ENCODE data around the gene HSP90AB1. TPM values are rescaled to one million over a fixed set of nuclear protein-coding genes. Genes with fewer than 3 reads are reported as not detected.

The HSP90AB1 gene
- polyA plus RNA-seq, 1 donor from 2014 or later, result 522 TPM

DNA sequence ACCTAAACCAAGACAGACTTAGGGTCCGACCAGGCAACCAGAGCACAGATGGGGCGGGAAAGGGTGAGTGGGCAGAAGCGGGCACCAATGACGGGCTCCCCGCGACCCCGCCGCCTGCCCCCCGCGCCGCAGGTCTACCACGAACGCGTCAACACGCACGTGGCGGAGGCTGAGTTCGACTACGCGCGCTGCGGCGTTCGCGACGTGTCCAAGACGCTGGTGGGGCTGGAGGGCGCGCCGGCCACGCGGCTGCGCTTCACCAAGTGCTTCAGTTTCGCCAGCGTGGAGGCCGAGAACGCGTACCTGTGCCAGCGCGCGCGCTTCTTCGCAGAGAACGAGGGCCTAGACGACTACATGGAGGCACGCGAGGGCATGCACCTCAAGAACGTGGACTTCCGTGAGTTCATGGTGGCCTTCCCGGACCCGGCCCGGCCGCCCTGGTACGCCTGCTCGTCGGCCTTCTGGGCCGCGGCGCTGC lies 28.4 kb downstream of the HSP90AB1 start:
- Histone ChIP-seq H2AFZ (ENCODE audit: low read depth, low read length) (no peak overlapping the region), H3K79me2 (replicated peaks; ENCODE audit: insufficient read depth, low read length) (peaks cover 17% of the 10 kb centered on the region), H3K9me3 (ENCODE audit: low read length) (no peaks in the 10 kb centered on the region), H3K27ac (ENCODE audit: low read length) (no peak overlapping the region), H3K9ac (ENCODE audit: low read length) (no peak overlapping the region), H3K4me3 (ENCODE audit: low read length) (no peak overlapping the region), H3K27me3 (ENCODE audit: insufficient read depth, low read depth, low read length) (no peaks in the 10 kb centered on the region), H3K4me2 (ENCODE audit: low read length) (no peak overlapping the region), H3K36me3 (ENCODE audit: insufficient read depth, low read length) (peaks cover 6% of the 10 kb centered on the region), H3K9me2 (ENCODE audit: insufficient read depth, low read length) (no peaks in the 10 kb centered on the region), H4K20me1 (ENCODE audit: insufficient read depth) (no peaks in the 10 kb centered on the region), H3F3A (ENCODE audit: insufficient read depth, low read length, poor library complexity, severe bottlenecking) (no peaks in the 10 kb centered on the region)
- TF ChIP-seq TAF1 (IDR thresholded peaks at IDR 0.05; ENCODE audit: low read depth) (no peak), RAD21 (conservative IDR thresholded peaks at IDR 0.05) (no peak), SMC3 (conservative IDR thresholded peaks at IDR 0.05; ENCODE audit: poor library complexity) (no peak), MXI1 (conservative IDR thresholded peaks at IDR 0.05; ENCODE audit: poor library complexity, severe bottlenecking) (no peak), POLR2AphosphoS5 (IDR thresholded peaks at IDR 0.05) (no peak), EP300 (conservative IDR thresholded peaks at IDR 0.05; ENCODE audit: poor library complexity, severe bottlenecking) (no peak), EZH2 (IDR thresholded peaks at IDR 0.05; ENCODE audit: borderline replicate concordance, insufficient read depth, low read length, poor library complexity, severe bottlenecking) (no peak)
- TF ChIP-seq, protein P1, sequence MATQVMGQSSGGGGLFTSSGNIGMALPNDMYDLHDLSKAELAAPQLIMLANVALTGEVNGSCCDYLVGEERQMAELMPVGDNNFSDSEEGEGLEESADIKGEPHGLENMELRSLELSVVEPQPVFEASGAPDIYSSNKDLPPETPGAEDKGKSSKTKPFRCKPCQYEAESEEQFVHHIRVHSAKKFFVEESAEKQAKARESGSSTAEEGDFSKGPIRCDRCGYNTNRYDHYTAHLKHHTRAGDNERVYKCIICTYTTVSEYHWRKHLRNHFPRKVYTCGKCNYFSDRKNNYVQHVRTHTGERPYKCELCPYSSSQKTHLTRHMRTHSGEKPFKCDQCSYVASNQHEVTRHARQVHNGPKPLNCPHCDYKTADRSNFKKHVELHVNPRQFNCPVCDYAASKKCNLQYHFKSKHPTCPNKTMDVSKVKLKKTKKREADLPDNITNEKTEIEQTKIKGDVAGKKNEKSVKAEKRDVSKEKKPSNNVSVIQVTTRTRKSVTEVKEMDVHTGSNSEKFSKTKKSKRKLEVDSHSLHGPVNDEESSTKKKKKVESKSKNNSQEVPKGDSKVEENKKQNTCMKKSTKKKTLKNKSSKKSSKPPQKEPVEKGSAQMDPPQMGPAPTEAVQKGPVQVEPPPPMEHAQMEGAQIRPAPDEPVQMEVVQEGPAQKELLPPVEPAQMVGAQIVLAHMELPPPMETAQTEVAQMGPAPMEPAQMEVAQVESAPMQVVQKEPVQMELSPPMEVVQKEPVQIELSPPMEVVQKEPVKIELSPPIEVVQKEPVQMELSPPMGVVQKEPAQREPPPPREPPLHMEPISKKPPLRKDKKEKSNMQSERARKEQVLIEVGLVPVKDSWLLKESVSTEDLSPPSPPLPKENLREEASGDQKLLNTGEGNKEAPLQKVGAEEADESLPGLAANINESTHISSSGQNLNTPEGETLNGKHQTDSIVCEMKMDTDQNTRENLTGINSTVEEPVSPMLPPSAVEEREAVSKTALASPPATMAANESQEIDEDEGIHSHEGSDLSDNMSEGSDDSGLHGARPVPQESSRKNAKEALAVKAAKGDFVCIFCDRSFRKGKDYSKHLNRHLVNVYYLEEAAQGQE (IDR thresholded peaks at IDR 0.05; ENCODE audit: borderline replicate concordance), result no peak
- TF ChIP-seq, protein P2, sequence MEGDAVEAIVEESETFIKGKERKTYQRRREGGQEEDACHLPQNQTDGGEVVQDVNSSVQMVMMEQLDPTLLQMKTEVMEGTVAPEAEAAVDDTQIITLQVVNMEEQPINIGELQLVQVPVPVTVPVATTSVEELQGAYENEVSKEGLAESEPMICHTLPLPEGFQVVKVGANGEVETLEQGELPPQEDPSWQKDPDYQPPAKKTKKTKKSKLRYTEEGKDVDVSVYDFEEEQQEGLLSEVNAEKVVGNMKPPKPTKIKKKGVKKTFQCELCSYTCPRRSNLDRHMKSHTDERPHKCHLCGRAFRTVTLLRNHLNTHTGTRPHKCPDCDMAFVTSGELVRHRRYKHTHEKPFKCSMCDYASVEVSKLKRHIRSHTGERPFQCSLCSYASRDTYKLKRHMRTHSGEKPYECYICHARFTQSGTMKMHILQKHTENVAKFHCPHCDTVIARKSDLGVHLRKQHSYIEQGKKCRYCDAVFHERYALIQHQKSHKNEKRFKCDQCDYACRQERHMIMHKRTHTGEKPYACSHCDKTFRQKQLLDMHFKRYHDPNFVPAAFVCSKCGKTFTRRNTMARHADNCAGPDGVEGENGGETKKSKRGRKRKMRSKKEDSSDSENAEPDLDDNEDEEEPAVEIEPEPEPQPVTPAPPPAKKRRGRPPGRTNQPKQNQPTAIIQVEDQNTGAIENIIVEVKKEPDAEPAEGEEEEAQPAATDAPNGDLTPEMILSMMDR (IDR thresholded peaks at IDR 0.05; ENCODE audit: poor library complexity, severe bottlenecking), result no peak

DNA sequence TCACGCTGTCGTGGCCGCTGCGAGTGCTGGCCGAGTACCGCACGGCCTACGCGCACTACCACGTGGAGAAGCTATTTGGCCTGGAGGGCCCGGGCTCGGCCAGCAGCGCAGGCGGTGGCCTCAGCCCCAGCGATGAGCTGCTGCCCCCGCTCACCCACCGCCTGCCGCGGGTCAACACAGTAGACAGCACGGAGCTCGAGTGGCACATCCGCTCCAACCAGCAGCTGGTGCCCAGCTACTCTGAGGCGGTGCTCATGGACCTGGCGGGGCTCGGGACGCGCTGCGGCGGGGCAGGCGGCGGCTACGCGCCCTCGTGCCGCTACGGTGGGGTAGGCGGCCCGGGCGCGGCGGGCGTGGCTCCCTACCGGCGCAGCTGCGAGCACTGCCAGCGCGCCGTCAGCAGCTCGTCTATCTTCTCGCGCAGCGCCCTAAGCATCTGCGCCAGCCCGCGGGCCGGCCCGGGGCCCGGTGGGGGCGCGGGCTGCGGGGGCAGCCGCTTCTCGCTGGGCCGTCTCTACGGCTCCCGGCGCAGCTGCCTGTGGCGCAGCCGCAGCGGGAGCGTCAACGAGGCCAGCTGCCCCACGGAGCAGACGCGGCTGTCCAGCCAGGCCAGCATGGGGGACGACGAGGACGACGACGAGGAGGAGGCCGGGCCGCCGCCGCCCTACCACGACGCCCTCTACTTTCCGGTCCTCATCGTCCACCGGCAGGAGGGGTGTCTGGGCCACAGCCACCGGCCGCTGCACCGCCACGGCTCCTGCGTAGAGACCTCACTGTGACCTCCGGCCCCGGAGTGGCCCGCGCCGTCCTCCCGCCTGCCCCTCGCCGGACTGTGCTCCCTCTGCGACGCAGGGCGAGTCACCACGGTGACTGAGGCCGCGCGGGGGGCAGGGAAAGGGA lies 29.1 kb downstream of the HSP90AB1 start:
- TF ChIP-seq RAD21 (conservative IDR thresholded peaks at IDR 0.05), result no peak
- no peak for TF ChIP-seq SMC3 (conservative IDR thresholded peaks at IDR 0.05; ENCODE audit: poor library complexity)
- no peak for TF ChIP-seq TAF1 (IDR thresholded peaks at IDR 0.05; ENCODE audit: low read depth)
- TF ChIP-seq, protein P1 (IDR thresholded peaks at IDR 0.05; ENCODE audit: borderline replicate concordance), result no peak
- no peak for TF ChIP-seq MXI1 (conservative IDR thresholded peaks at IDR 0.05; ENCODE audit: poor library complexity, severe bottlenecking)
- TF ChIP-seq EP300 (conservative IDR thresholded peaks at IDR 0.05; ENCODE audit: poor library complexity, severe bottlenecking), result no peak
- TF ChIP-seq POLR2AphosphoS5 (IDR thresholded peaks at IDR 0.05), result no peak
- no peaks in the 10 kb centered on the region for H3F3A ChIP-seq (ENCODE audit: insufficient read depth, low read length, poor library complexity, severe bottlenecking)
- no peaks in the 10 kb centered on the region for H3K9me2 ChIP-seq (ENCODE audit: insufficient read depth, low read length)
- no peak overlapping the region for H3K9ac ChIP-seq (ENCODE audit: low read length)
- H3K4me2 ChIP-seq (ENCODE audit: low read length), result no peak overlapping the region
- H3K36me3 ChIP-seq (ENCODE audit: insufficient read depth, low read length), result peaks cover 6% of the 10 kb centered on the region
- H3K79me2 ChIP-seq (replicated peaks; ENCODE audit: insufficient read depth, low read length), result peaks cover 17% of the 10 kb centered on the region
- no peak overlapping the region for H3K4me3 ChIP-seq (ENCODE audit: low read length)
- H4K20me1 ChIP-seq (ENCODE audit: insufficient read depth), result no peaks in the 10 kb centered on the region
- no peaks in the 10 kb centered on the region for H3K9me3 ChIP-seq (ENCODE audit: low read length)
- H3K27ac ChIP-seq (ENCODE audit: low read length), result no peak overlapping the region
- no peaks in the 10 kb centered on the region for H3K27me3 ChIP-seq (ENCODE audit: insufficient read depth, low read depth, low read length)
- H2AFZ ChIP-seq (ENCODE audit: low read depth, low read length), result no peak overlapping the region

All from neural cell (in vitro differentiated cells).